ENCODE measurements around the gene POLD1. TPM values are rescaled to one million over a fixed set of nuclear protein-coding genes. Genes with fewer than 3 reads are reported as not detected.
A peak's percentile ranks its signal among the peaks of the same experiment; 100 is the strongest.
"Not testable (repeated sequence)": the region's sequence is repeated elsewhere in the genome, so short reads cannot be mapped to it uniquely, and the experiment has no call there.

Gene POLD1
- 82.0 and 88.6 TPM in 2 replicates for total RNA-seq

DNA sequence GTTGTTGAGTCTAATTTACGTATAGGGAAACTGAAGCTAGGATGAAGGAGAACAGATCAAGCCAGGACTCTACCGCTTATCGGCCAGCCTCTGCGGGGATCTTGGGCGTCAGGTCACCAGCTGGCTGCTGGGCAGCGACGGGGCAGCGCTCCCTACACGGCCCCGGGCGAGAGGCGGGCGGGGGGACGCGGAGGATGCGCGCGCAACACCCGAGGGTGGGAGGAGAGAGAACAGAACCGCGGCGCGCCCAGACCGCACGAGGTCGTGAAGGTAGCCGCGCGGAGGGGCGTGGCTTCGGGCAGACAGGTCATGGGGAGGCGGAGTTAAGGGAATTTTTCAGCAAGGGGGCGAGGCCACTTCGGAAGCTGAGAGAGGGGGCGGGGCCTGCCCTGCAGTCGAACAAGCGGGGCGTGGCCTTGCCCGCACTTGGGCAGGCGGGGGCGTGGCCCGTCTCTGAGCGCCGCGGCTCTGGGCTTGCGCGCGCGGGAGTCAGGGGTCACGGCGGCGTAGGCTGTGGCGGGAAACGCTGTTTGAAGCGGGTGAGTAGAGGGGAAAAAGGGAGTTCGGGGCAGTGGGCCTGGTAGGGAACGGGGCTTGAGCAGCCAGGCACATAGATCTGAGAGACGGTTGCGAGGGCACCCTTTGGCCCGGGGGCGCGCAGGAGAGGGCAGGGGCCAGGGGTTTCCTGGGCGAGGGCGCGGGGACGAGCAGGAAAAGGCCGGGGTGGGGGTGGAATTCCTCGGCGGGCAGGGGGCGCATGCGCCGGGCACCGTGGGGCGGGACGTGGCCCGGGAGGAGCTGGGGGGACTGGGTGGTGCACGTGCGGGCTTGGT lies at the start of gene POLD1:
Gene POLD1, plus strand, starts transcription at position 496 of the 833 bp plus-strand sequence. CDS start 14,505 bp downstream, outside the sequence.
- peak; percentile 88 for DNase-seq (ENCODE audit: low read depth, low spot score)

DNA sequence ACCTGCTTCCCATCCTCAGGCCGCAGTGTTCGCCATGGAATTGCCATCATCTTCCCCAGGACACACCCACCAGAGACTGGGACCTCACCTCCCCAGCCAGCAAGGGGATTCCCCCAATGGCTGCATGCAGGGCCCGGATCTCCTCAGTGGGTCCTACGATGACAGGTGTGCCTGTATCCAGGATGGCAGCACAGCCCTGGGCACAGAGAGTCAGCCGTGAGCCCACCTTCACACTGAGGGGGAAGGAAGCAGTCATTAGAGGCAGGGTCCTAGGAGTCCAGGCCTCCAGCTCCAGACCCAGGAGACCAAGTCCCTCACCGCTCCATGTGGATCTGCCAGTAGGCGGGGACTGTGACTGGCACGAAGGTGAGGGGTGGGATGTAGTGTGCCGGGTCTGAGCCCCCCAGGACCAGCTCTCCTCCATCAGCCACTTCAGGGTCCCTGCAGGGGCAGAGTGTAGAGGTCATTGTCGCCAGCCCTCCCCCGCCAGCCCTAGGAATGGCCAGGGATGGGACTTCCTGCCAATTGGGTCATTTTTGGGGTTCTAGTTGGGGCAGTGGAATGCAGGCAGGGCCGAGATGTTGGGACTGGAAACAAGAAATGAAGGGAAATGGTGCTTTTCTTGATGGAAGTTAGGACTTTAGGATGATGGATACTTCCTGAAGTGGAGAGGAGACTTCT lies 49.3 kb upstream of the POLD1 start:
- DNase-seq (ENCODE audit: low read depth, low spot score) = no peak

DNA sequence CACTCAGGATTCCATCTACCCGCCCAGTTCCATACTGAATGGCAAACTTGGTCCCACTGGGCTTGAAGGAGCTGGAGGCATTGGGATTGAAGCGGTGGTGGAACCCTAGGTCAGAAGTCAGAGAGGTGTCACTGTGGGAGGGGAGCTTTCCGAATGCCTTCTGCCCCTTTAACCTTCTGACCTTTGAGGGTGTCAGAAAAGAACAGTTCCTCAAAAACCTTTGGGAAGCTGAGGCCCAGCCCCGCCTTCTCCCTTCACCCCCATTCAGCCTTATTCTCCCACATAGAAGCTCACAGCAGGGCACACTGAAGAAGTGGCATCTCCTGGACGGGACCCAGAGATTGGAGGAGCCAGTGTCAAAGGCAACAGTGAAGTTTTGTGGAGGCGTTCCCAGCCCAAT lies 47.1 kb upstream of the POLD1 start:
- not testable (repeated sequence) for DNase-seq (ENCODE audit: low read depth, low spot score)

DNA sequence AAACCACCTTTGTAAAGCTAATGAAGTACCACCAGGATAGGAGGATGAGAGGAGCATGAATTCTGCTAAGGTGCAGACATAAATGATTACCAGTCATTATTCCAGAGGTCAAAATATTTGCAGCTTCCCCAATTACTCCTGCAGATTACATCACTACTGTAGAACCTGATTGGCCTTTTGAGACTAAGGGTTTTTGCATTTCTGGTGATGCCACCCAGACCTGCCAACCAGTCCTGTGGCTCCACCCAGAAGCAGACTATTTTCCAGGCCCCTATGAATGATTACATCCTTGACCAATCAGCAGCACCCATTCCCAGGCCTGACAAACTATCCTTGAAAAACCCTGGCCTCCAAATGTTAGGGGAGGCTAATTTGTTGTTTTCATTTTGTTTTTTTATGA lies 43.8 kb upstream of the POLD1 start:
- no peak for DNase-seq (ENCODE audit: low read depth, low spot score)

DNA sequence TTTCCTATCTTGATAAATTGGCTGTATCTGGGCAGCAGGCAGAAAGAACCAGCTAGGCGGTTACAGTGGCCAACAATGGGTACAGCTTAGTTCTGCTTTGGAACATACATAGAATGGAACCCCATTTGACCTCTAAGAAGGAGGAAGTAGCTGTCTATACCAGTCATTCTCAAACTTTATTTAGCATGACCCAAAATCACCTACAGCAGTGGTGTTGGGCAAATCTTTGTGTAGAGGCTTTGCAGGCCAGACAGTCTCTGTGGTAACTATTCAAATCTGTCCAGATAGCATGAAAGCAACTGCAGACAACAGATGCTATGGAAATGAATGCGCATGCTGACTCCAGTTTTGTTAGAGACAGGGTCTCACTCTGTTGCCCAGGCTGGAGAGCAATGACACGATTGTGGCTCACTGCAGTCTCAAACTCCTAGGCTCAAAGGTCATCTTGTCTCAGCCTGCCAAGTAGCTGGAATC lies 43.0 kb upstream of the POLD1 start:
- DNase-seq (ENCODE audit: low read depth, low spot score) = no peak

DNA sequence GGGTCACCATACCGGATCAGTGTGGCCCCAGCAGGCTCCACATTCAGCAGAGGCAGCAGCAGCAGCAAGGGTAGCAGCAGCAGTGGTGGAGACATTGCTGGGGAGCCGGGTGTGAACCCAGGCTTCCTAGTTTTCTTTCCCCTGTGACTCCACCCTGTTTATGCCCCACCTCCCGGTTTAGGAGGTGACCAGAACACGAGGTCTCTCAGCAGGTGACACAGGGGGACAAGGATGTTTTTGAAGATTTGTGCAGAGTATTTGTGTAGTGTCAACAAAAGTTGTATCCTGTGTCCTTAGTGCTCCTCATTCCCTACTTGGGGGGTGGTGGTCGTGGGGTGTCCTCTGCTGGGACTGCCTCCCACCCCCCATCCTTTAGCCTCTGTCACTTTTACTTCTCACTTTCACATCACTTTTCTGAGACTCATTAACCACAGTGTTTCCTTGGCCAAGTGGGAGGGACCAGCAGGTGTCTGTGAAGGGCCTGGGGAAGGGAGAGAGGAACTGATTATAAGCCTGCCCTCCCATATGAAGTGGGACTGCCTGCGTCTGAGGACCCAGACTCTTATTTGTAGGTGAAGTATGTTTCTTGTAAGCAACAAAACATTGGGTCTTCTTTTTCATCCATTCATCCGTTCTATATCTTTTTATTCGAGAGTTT lies 39.4 kb upstream of the POLD1 start:
- DNase-seq (ENCODE audit: low read depth, low spot score) = no peak

DNA sequence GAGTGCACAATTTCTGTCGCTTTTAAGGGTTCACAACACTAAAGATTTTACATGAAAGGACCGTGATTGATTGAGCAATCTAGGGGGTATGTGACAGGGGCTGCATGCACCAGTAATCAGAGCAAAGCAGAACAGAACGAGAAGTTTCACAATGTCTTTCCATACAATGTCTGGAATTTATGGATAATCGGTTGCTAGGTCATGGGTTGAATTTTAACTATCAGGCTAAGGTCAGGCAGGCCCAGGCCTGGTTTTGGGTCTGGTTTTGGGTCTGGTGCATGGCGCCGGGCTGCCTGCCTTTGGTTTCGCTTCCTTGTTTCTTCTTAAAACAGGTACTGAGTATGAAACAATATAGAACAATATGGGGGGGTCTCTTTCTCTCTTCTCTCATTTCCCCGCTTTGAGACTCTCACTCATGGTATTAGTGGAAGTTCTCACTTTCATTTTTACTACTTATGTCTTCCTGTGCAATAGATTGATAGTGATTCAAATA lies 37.0 kb upstream of the POLD1 start:
- DNase-seq (ENCODE audit: low read depth, low spot score) = not testable (repeated sequence)

DNA sequence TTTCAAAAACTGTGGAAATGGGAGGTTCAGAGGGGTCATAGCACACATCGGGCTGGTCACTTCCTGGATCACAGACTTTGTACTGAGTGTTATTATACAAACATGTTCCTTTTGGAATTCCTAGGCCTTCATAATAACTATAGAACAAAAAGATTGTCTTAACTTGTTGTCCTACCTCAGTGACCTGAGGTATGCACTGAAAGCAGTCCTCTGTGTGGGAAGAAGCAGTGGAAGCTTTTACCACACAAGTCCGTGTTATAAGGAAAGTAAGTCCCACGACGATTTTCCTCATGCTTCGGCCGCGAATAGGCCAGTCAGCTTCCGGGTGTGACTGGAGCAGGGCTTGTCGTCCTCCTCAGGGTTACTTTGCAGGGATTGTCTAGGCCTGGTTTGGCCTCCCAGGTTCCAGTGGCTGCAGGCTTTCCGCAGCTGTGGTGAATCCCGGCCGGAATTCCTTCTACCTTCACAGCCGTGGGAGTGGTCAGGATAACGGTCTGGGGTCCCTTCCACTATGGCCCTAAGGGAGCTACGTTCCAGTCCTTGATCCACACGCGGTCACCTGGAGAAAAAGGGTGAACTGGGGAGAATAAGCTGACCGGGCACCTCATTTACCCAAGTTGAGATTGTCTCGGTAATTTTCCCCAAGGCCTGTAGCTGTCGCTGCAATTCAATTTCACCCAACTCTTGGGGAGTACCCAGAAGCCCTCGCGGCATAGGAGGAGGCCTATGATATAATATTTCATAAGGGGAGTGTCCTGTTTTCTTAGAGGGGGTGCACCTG lies 34.7 kb upstream of the POLD1 start:
- no peak for DNase-seq (ENCODE audit: low read depth, low spot score)

DNA sequence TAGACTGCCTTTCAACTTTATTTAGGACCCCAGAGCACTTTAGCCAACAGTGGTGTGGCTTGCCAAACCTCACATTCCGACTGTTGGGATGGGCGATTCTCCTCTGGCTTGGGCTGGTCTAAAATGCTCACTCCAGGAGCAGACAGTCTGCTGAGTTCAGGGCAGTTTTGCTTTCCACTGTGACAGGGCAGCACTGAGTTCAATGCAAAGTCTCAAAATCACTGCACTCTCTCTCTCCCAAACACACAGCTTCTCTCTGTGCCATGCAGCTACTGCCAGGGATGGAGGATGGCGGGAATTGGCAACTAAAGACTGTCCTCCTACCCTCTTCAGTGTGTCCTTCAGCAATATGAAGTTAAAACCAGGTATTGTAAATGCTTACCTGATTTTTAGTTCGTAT lies 31.9 kb upstream of the POLD1 start:
- DNase-seq (ENCODE audit: low read depth, low spot score) = no peak

DNA sequence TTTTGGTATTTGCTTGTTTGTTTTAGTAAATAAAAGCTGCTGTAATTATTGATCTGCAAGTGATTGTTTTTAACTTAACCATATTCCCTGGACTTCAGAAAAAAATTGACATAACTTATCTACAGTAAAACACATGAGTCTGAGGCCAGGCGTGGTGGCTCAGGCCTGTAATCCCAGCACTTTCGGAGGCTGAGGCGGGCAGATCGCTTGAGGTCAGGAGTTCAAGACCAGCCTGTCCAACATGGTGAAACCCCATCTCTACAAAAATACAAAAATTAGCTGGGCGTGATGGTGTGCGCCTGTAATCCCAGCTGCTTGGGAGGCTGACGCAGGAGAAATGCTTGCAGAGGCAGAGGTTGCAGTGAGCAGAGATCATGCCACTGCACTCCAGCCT lies 30.7 kb upstream of the POLD1 start:
- DNase-seq (ENCODE audit: low read depth, low spot score) = not testable (repeated sequence)

DNA sequence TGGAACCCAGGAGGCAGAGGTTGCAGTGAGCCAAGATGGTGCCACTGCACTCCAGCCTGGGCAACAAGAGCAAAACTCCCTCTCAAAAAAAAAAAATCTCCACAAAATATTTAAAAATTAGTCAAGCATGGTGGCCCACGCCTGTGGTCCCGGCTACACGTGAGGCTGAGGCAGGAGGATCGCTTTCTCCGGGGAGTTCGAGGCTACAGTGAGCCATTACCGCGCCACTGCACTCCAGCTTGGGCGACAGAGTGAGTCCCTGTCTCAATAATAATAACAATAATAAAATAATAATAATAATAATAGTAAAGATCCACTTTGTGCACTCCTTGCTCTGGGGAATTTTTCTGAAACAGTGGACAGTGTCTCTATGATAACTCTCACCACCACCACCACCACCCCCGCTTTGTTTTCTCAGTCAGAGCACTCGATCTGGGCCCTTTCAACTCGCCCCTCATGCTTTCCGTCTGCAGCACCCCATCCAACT lies 27.4 kb upstream of the POLD1 start:
- DNase-seq (ENCODE audit: low read depth, low spot score) = no peak

DNA sequence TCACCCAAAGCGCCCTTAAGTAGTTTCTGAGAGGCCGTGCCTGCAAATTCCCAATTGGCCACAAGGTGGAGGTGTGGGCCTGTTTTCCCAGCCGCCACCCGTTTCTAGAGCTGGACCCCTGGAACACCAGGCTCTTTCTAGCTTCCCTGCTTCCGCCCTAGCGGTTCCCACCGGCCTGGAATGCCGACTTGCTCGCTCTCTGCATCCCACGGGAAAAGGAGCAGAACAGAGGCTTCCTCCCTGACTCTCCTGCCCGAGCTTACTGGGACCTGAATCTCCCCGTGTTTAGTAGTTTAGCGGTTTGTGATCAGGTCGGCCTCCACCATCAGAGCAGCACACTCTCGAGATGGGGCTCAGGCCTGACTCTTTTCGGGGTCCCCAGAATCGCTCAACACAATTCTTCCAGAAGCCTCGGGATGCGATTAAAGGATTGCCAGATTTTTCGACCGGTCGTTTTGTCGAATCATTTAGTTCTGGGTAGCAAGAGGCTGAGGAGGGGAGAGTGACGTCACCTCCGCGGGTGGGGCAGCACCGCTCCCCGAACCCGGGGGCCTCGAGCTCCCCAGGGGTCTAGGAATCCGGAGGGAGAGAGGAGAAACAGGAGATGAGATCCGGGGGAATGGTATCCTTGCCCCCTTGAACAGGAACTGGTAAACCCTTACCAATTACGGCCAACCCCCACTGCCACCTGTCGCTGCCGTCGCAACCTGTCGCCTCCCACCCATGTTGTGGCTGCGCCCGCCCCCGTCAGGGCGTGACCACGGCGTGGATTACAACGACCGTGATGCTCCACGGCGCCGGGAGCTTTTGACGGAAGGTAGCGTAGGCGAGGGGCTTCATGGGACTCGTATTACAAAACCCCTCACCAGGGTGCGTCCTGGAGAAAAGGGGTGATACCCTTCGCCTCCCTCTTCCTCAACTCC lies 26.7 kb upstream of the POLD1 start:
- DNase-seq (ENCODE audit: low read depth, low spot score) = no peak

DNA sequence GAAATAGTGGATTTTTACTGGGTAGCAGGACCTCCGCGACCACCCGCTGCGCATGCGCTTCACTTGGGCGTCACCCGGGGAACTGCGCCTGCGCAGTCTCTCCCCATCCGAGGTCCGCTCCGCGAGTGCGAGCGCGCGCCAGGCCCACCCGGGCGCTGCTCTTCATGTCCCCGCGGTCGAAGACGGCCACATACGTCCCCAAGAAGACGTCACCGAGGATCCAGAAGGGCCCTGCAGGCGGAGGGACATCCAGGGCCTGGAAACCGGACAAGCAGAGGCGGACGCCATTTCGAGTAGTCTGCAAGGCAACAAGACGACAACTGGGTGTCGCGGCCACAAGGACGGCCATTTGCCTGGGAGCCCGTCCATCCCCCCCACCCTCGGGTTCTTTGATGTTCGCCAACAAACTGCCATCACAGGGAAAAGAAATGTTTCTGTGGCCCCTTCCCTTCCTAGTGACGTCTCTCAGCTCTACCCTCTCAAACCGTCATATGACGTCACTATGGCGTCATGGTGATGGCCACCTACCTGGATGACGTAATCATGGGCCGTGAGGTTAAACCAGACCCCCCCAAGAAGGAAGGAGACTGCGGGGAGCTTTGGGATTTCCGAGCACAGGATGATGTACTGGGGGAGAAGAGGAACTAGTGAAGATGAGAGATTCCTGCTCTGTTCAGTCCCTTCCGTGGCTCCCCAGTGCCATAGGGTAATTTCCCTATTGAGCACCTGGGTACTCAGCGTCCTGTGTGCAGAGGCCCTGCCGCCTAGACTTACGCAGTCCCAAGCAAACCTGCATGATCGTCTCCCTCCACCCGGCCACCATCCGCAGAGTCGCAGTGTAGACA lies 25.4 kb upstream of the POLD1 start:
- no peak for DNase-seq (ENCODE audit: low read depth, low spot score)

DNA sequence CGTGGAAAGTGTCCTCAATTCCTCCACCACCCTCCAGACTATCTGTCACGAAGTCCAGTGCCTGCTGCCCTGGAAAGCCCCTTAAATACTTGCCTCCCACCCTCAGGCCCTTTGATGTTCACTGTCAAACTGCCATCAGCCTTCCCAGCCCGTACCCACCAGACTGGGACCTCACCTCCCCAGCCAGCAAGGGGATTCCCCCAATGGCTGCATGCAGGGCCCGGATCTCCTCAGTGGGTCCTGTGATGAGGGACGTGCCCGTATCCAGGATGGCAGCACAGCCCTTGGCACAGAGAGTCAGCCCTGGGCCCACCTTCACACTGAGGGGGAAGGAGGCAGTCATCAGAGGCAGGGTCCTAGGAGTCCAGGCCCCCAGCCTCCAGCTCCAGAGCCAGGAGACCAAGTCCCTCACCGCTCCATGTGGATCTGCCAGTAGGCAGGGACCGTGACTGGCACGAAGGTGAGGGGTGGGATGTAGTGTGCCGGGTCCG lies 24.8 kb upstream of the POLD1 start:
- DNase-seq (ENCODE audit: low read depth, low spot score) = no peak

DNA sequence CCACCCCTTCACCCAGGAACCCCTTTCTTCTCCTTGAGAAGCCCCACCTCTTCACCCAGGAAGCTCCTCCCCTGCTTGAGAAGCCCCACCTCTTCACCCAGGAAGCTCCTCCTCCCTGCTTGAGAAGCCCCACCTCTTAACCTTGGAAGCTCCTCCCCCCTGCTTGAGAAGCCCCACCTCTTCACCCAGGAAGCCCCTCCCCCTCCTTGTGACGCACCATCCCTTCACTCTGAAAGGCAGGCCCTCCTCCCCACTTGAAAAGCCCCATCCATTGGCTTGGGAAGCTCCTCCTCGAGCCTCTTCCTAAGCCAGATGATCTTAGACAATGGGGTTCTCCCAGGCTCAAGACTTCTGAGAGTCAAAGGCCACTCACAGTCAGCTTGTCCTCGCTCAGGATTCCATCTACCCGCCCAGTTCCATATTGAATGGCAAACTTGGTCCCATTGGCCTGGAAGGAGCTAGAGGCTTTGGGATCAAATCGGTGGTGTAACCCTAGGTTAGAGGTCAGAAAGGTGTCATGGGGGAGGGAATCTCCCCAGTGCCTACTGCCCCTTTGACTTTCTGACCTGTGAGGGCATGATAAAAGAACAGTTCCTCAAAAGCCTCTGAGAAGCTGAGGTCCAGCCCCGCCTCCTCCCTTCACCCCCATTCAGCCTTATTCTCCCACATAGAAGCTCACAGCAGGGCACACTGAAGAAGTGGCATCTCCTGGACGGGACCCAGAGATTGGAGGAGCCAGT lies 22.7 kb upstream of the POLD1 start:
- no peak for DNase-seq (ENCODE audit: low read depth, low spot score)

DNA sequence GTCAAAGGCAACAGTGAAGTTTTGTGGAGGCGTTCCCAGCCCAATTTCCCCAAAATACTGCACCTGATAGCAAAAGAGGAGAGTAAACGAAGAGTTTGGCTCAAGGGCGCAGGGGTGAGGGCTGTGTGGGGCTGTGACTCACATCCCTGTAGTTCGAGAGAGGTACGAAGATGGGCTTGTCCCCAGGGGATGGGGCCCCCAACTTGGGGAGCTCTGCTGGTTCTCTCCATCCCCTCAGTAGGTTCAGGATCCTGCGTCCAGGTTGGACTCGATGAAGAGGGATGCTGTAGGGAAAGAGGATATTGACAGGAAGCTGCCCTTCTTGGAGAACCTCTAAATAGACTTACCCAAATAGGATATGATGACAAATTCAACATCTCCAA lies 22.1 kb upstream of the POLD1 start:
- DNase-seq (ENCODE audit: low read depth, low spot score) = no peak

DNA sequence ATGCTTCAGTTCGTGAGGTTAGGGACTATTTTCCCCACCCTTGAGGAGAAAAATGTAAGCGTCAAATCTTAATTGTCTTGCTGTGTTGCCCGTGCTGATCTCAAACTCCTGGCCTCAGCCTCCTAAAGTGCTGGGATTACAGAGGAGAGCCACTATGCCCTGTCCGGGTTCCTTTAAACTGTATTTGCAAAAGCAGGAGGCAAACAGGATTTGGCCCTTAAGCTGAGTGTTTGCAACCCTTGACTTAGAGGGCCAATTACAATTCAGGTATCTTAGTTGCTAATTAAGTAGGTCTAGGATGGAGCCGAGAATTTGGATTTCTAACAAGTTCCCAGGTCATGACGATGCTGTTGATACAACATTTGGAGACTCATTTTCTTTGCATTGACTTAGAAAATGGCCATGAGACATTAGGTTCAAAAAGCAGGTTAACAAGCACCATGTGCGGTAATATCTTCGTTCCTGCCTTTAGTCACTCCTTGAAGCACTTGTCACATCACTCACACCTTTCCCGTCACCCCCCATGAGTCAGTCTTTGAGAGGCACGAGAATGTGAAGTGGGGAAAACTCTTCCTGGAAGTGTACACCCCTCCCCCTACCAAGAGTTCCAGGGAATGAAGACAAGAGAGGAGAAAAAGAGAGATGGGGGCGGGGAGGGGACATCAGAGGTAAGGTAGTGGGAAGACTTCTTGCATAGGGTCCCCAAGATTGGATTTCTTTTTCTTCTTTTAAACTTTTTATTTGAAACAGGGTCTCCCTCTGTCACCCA lies 21.3 kb upstream of the POLD1 start:
- no peak for DNase-seq (ENCODE audit: low read depth, low spot score)

Data from pulmonary artery endothelial cell (primary cell).